Sigmoid colon (tissue), 4 donors: ENCODE results near the gene ZBTB33.
A peak's percentile ranks its signal among the peaks of the same experiment; 100 is the strongest.

ENCODE experiments used
- CTCF ChIP-seq, 4 experiments: fragments of 450-650 bp in 3 of 4; fragments of 200-600 bp in 1 of 4; IDR thresholded peaks; one replicate each; pipeline ENCODE4 v1.5.1; 2016 to 2019; ENCODE audit warnings: antibody characterized with exemption in 4 of 4, mild to moderate bottlenecking in 3 of 4, moderate library complexity in 2 of 4
- POLR2AphosphoS5 ChIP-seq, 4 donors: sonication (generic); formaldehyde crosslinking; IDR thresholded peaks; one replicate each; pipeline ENCODE4 v1.6.1; 2017; ENCODE audit warnings: antibody characterized with exemption in 4 of 4

GRCh38 chrX:120213438-120214265 lies 37.0 kb upstream of the ZBTB33 start:
- TF ChIP-seq CTCF (IDR thresholded peaks at IDR 0.05) (peak; percentile 31 to 63 (median 36)), POLR2AphosphoS5 (IDR thresholded peaks at IDR 0.05) (no peak)
